Kidney epithelial cell (primary cell): ENCODE measurements around the gene C1orf116. TPM values are rescaled to one million over a fixed set of nuclear protein-coding genes. Genes with fewer than 3 reads are reported as not detected.

Experiments used
- DNase-seq: peaks from one replicate; pipeline ENCODE4 v3.0.0-alpha.2; 2010; ENCODE audit warnings: low read depth
- H3K27me3 ChIP-seq: 2 replicates; pipeline ENCODE4 v1.6.0; 2011; ENCODE audit warnings: low read length; ENCODE audit not compliant: control insufficient read depth, insufficient read depth
- H3K36me3 ChIP-seq: 2 replicates; pipeline ENCODE4 v1.5.1; 2011; ENCODE audit warnings: low read length; ENCODE audit not compliant: control insufficient read depth, insufficient read depth
- H3K4me3 ChIP-seq: 2 replicates; pipeline ENCODE4 v1.5.1; 2011; ENCODE audit warnings: low read depth, mild to moderate bottlenecking, control low read depth, low read length
- total RNA-seq: library from RNA; depleted of rRNA; stranded (reverse); fragments of >200 nt; gene quantifications from 2 replicates; pipeline ENCODE4 v1.2.3, GENCODE V29; 2015
- TF ChIP-seq, protein P1 (sequence below): IDR thresholded peaks from 2 replicates; pipeline ENCODE4 v1.5.1; 2011; ENCODE audit warnings: mild to moderate bottlenecking, moderate library complexity, low read length, control low read depth, inconsistent platforms; ENCODE audit not compliant: insufficient read depth, poor library complexity, severe bottlenecking

The C1orf116 gene
- total RNA-seq, 1 donor from 2014 or later, result 34.1 TPM

DNA sequence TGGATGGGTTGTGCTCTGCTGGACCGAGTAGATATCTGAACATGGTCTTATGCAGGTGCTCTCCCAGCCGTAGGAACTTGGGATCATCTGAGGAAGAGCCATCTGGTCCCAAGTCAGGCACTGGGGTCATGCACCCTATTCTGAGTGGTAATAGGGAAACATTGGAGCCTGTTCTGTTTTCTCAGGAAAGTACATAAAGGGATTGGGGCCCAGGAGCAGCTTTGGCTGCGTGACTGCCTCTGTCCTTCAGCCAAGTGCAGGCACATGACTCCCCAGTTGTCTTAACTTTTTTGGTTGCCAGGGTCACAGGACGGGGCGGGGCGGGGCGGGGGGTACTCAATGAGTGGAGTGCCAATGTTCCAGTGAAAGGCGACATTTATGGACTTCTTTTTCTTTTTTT lies 32.0 kb upstream of the C1orf116 start:
- TF ChIP-seq, protein P1, sequence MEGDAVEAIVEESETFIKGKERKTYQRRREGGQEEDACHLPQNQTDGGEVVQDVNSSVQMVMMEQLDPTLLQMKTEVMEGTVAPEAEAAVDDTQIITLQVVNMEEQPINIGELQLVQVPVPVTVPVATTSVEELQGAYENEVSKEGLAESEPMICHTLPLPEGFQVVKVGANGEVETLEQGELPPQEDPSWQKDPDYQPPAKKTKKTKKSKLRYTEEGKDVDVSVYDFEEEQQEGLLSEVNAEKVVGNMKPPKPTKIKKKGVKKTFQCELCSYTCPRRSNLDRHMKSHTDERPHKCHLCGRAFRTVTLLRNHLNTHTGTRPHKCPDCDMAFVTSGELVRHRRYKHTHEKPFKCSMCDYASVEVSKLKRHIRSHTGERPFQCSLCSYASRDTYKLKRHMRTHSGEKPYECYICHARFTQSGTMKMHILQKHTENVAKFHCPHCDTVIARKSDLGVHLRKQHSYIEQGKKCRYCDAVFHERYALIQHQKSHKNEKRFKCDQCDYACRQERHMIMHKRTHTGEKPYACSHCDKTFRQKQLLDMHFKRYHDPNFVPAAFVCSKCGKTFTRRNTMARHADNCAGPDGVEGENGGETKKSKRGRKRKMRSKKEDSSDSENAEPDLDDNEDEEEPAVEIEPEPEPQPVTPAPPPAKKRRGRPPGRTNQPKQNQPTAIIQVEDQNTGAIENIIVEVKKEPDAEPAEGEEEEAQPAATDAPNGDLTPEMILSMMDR, result no peak
- Histone ChIP-seq H3K4me3 (no peak overlapping the region), H3K36me3 (peaks cover 3% of the 10 kb centered on the region), H3K27me3 (no peaks in the 10 kb centered on the region)
- DNase-seq, result no peak

DNA sequence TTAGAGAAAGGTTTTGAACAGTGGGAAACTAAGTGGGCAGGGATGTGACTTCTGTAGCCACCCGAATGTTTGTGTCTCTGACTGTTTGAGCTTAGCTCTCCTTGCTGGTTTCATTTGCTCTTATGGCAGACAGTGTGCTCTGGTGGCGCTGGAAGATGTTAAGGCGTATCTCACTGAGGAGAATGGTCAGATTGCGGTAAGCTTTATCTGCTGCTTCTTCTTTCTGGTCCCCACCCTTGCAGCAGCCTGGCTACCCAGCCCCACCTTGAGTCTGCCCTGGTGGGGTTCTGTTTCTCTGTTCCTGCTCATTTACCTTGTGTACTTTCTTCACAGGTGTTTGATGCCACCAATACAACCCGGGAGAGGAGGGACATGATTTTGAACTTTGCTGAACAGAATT lies 30.5 kb upstream of the C1orf116 start:
- Histone ChIP-seq H3K4me3 (no peak overlapping the region), H3K27me3 (no peaks in the 10 kb centered on the region), H3K36me3 (peaks cover 3% of the 10 kb centered on the region)
- TF ChIP-seq, protein P1, result no peak
- DNase-seq, result no peak

DNA sequence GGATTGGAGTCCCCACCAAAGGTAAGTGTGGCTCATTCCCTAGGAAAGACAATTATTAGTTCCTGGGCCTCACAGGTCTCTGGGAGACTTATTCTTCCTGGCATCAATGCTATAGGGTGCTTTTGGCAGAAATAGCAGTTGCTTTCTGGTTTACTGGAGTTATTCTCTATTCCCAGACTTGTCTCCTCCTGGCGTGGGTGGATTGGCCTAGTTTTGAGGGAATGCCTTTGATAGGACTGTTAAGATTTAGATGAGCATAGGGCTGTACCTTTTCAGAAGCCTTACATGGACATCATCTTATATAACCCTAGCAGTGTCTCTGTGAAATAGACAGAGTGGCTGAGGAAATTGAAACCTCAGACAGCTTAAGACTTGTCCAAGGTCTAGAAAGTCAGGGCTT lies 29.5 kb upstream of the C1orf116 start:
- Histone ChIP-seq H3K4me3 (no peak overlapping the region), H3K27me3 (no peaks in the 10 kb centered on the region), H3K36me3 (peaks cover 3% of the 10 kb centered on the region)
- TF ChIP-seq, protein P1, result no peak
- no peak for DNase-seq

DNA sequence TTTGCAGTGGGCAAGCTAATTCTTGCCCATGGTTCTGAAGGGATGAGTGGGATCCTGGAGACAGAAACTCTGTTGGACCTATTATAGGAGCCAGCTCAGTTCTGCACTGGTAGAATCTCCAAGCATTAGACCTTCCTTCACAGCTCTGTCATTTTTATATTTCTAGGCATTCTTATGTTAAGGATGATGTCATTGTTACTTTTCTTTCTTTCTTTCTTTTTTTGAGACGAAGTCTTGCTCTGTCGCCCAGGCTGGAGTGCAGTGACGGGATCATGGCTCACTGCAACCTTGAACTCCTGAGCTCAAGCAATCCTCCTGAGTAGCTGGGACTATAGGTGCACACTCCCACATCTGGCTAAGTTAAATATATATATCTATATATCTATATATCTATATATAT lies 28.0 kb upstream of the C1orf116 start:
- Histone ChIP-seq H3K4me3 (no peak overlapping the region), H3K36me3 (peaks cover 3% of the 10 kb centered on the region), H3K27me3 (no peaks in the 10 kb centered on the region)
- no peak for DNase-seq
- TF ChIP-seq, protein P1, result no peak

DNA sequence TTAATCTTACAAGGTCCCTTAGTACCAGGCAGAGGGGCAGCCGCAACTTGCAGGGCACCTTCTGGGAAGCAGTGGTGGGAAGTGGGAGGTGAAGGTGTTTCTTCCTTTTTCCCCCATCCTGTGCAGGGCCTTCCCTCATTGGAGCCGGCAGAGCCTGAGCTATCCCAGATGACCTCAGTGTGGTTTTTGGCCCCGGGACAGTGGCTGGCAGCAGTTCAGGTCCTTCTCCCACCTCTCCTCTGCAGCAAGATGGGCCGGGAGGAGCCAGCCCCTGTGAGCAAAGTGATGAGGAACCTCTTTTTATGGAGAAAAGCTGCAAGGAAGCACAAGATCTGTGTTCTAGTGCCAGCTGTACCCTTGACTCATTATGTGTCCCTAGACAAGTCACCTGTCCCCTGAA lies 27.3 kb upstream of the C1orf116 start:
- no peaks in the 10 kb centered on the region for H3K27me3 ChIP-seq
- TF ChIP-seq, protein P1, result no peak
- no peak overlapping the region for H3K4me3 ChIP-seq
- H3K36me3 ChIP-seq, result peaks cover 2% of the 10 kb centered on the region
- DNase-seq, result no peak
